ENCODE measurements around the gene LRTM1. TPM values are rescaled to one million over a fixed set of nuclear protein-coding genes. Genes with fewer than 3 reads are reported as not detected.

Gene LRTM1
- total and polyA plus RNA-seq, 2 donors (not counting 3 experiments of a cell fraction or from before 2014, with no cell fraction given), result not detected

- H3K27ac ChIP-seq (ENCODE audit: insufficient read depth, low read depth, low read length), result no peak overlapping the region
- BruUV-seq (replicated peaks), result no TSS peak
- dilution Hi-C loops (cut with MboI; ENCODE audit: extremely low pct_ligation_motif_present, low sequenced_read_pairs), result no loop called here
- no peaks in the 10 kb centered on the region for H3K27me3 ChIP-seq (ENCODE audit: control insufficient read depth in 2 of 2, insufficient read depth in 2 of 2, low read length in 2 of 2)
- DNase-seq (ENCODE audit: low read depth, low spot score), result no peak
- no peak for FAIRE-seq
- no peaks in the 10 kb centered on the region for H3K79me2 ChIP-seq (ENCODE audit: control insufficient read depth, insufficient read depth, low read length)
- no peak overlapping the region for H3K4me3 ChIP-seq (replicated peaks in 1 of 3; ENCODE audit: insufficient read depth in 1 of 3, low read depth in 1 of 3, low read length in 3 of 3)
- H3K4me2 ChIP-seq (ENCODE audit: insufficient read depth, low read length), result no peak overlapping the region
- POLR2A ChIA-PET, result no interaction called here
- no peaks in the 10 kb centered on the region for H3K9me1 ChIP-seq (replicated peaks; ENCODE audit: control insufficient read depth, extremely low read depth, insufficient read depth, low read length)
- TF ChIP-seq POLR2A (IDR thresholded peaks at IDR 0.05; ENCODE audit: low read depth, low read length), result no peak
- H2AFZ ChIP-seq (ENCODE audit: low read depth, low read length), result no peak overlapping the region
- no peak overlapping the region for H3K9ac ChIP-seq (replicated peaks; ENCODE audit: extremely low read depth, insufficient read depth, low read length)
- peaks cover 7% of the 10 kb centered on the region for H3K9me3 ChIP-seq (replicated peaks; ENCODE audit: control insufficient read depth, insufficient read depth, low read length)
- intact Hi-C loops (cut with micrococcal nuclease), result no loop called here
- H4K20me1 ChIP-seq (replicated peaks; ENCODE audit: control insufficient read depth, extremely low read depth, insufficient read depth, low read length), result no peaks in the 10 kb centered on the region
- CTCF ChIA-PET, result no interaction called here
- H3K36me3 ChIP-seq (ENCODE audit: control insufficient read depth in 2 of 2, extremely low read depth in 1 of 2, insufficient read depth in 2 of 2, low read length in 2 of 2), result no peaks in the 10 kb centered on the region
- no peaks in the 10 kb centered on the region for H3K4me1 ChIP-seq (ENCODE audit: control insufficient read depth, extremely low read depth, insufficient read depth, low read length)
These were observed 39.0 kb downstream of the LRTM1 start for GRCh38 chr3:54888873-54889272.

- dilution Hi-C loops (cut with MboI; ENCODE audit: extremely low pct_ligation_motif_present, low sequenced_read_pairs), result no loop called here
These were observed 39.7 kb downstream of the LRTM1 start for GRCh38 chr3:54888162-54888561.

More at GRCh38 chr3:54888162-54888561, 39.7 kb downstream of the LRTM1 start:
- FAIRE-seq (no peak), DNase-seq (ENCODE audit: low read depth, low spot score) (no peak)
- Histone ChIP-seq H3K4me3 (replicated peaks in 1 of 3; ENCODE audit: insufficient read depth in 1 of 3, low read depth in 1 of 3, low read length in 3 of 3) (no peak overlapping the region), H3K9ac (replicated peaks; ENCODE audit: extremely low read depth, insufficient read depth, low read length) (no peak overlapping the region), H3K27ac (ENCODE audit: insufficient read depth, low read depth, low read length) (no peak overlapping the region), H3K4me2 (ENCODE audit: insufficient read depth, low read length) (no peak overlapping the region), H3K27me3 (ENCODE audit: control insufficient read depth in 2 of 2, insufficient read depth in 2 of 2, low read length in 2 of 2) (no peaks in the 10 kb centered on the region), H2AFZ (ENCODE audit: low read depth, low read length) (no peak overlapping the region), H3K79me2 (ENCODE audit: control insufficient read depth, insufficient read depth, low read length) (no peaks in the 10 kb centered on the region), H3K9me1 (replicated peaks; ENCODE audit: control insufficient read depth, extremely low read depth, insufficient read depth, low read length) (no peaks in the 10 kb centered on the region), H3K4me1 (ENCODE audit: control insufficient read depth, extremely low read depth, insufficient read depth, low read length) (no peaks in the 10 kb centered on the region), H3K9me3 (replicated peaks; ENCODE audit: control insufficient read depth, insufficient read depth, low read length) (peaks cover 7% of the 10 kb centered on the region), H4K20me1 (replicated peaks; ENCODE audit: control insufficient read depth, extremely low read depth, insufficient read depth, low read length) (no peaks in the 10 kb centered on the region), H3K36me3 (ENCODE audit: control insufficient read depth in 2 of 2, extremely low read depth in 1 of 2, insufficient read depth in 2 of 2, low read length in 2 of 2) (no peaks in the 10 kb centered on the region)
- BruUV-seq (replicated peaks), result no TSS peak
- POLR2A ChIA-PET, result no interaction called here
- TF ChIP-seq POLR2AphosphoS5 (IDR thresholded peaks at IDR 0.05; ENCODE audit: insufficient read depth, low read depth, low read length) (no peak), MYC (IDR thresholded peaks at IDR 0.05; ENCODE audit: low read depth, low read length) (no peak), EZH2 (IDR thresholded peaks at IDR 0.05; ENCODE audit: borderline replicate concordance, low read depth, low read length, severe bottlenecking) (no peak), CTCF (IDR thresholded peaks at IDR 0.05; ENCODE audit: extremely low read depth in 1 of 2, insufficient read depth in 1 of 2, low read depth in 1 of 2, low read length in 2 of 2) (no peak), FOS (IDR thresholded peaks at IDR 0.05; ENCODE audit: borderline replicate concordance, insufficient read depth, low read length) (no peak), GATA2 (IDR thresholded peaks at IDR 0.05; ENCODE audit: insufficient read depth, insufficient read length, low read depth, low read length) (no peak), POLR2A (IDR thresholded peaks at IDR 0.05; ENCODE audit: low read depth, low read length) (no peak), JUN (IDR thresholded peaks at IDR 0.05; ENCODE audit: borderline replicate concordance, insufficient read depth, insufficient read length, low read depth) (no peak)
- TF ChIP-seq, protein P1, sequence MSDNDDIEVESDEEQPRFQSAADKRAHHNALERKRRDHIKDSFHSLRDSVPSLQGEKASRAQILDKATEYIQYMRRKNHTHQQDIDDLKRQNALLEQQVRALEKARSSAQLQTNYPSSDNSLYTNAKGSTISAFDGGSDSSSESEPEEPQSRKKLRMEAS (IDR thresholded peaks at IDR 0.05; ENCODE audit: insufficient read depth, insufficient read length), result no peak
- CTCF ChIA-PET, result no interaction called here
- intact Hi-C loops (cut with micrococcal nuclease), result no loop called here
